Stimulated activated CD8-positive, alpha-beta memory T cell treated with anti-CD3 and anti-CD28 coated beads, Interleukin-15, amount 100 ng/mL, for 4 hours (primary cell): ENCODE results near the gene C5orf47.

ENCODE experiments used
- DNase-seq, 2 donors: peaks; one replicate each; pipeline ENCODE4 v3.0.0-alpha.2; 2020; ENCODE audit warnings: low read depth in 2 of 2

The C5orf47 gene, protein sequence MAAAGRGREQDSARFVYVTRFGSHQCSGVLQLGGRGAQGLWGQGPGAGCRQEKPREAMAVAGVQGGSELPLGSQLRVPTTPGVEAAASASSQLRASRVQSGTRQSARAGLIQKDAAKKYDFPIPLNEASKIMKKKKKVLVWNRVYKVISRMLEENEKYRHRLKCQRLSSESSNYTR

DNA sequence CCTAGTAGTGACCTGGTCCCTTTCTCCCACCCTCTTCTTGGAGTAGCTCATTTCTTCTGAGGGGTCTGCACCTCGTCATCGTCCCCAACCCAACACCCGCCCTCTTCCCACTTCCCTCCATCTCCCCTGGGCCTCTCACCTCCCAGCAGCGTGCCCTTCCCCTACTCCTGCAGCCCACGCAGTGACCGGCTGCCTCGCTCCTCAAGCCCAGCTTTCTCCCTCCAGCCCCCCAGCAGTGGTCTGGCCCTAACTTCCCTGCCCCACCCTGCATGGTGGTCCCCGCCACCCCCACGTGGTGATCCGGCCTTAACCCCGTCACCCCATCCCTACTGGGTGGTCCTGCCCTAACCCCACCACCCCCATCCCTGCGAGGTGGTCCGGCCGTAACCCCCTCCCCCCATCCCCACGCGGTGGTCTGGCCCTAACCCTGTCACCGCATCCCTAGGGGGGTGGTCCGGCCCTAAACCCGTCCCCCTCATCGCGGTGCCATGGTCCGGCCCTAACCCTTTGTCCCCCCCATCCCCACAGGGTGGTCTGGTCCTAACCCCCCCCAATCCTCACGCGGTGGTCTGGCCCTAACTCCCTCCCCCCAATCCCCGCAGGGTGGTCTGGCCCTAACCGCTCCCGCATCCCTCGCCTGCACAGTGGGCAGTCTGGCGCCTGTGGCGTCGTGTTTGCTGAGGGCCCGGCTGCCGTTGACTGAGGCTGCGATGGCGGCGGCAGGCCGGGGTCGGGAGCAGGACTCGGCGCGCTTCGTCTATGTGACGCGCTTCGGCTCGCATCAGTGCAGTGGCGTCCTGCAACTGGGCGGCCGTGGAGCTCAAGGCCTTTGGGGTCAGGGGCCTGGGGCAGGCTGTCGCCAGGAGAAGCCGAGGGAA lies at the start of gene C5orf47:
Gene C5orf47 (plus strand): TSS at position 617 of the 878 bp plus-strand sequence. CDS start 94 bp downstream, at position 711.
- DNase-seq, result no peak

DNA sequence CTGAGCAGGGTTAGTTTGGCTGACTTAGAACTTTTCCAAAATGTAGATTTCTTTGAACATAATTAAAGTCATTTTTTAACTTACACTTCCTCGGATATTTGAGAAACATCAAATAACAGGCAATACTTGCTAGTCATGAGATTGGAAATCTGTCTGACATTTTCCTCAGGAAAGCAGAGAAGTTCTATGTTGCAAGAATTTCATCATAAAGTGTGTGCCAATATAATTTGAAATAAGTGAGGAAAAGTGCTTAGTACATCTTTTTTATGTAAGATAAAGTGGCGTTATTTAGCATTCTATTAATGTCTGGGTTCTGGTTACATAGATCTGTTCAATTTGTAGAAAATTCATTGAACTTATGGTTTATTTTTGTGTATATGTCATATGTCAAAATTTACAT lies 48.7 kb upstream of the C5orf47 start:
- no peak for DNase-seq

DNA sequence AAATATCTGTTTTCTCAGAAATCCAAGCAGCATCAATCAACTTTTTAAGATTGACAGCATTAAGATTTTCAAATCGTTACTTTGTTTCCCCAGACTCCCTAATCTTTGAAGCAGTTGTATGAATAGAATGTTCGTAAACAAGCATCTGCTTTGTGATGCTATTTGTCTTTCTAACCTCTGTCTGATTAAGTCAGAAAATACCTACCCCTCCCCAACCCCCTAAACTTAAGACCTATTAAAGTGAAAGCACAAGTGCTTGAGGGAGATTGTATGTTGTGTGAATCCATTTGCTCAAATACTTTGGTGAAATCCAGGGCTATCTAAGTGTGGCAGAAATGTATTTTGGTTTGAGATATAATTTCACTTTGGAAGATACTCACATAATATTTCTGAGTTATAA lies 47.9 kb upstream of the C5orf47 start:
- DNase-seq, result no peak

DNA sequence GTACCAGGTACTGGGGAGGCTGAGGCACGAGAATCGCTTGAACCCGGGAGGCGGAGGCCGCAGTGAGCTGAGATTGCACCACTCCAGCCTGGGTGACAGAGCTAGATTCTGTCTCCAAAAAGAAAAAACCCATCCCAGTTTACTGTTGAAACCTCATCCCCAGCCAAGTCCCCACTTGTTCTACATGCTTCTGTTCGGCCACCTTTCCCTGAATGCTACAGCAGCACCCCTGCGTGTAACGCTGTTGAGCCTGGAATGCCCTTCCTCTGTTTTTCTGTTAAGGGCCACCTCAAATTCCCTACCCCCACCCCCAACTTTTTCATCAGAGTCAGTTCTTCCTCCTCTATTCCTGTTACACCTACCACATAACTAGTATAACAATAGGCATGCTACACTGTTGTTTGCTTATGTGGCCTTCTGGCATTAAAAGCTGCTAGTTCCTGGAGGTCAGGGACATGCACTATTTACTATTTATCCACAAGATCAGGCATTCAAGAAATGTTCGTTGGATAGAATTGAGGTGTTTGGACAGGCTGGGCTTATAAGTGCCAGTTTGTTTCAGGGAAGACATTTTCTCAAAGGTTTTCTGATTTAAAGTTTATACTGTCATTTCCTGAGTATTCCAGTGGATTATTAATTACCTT lies 47.1 kb upstream of the C5orf47 start:
- no peak for DNase-seq

DNA sequence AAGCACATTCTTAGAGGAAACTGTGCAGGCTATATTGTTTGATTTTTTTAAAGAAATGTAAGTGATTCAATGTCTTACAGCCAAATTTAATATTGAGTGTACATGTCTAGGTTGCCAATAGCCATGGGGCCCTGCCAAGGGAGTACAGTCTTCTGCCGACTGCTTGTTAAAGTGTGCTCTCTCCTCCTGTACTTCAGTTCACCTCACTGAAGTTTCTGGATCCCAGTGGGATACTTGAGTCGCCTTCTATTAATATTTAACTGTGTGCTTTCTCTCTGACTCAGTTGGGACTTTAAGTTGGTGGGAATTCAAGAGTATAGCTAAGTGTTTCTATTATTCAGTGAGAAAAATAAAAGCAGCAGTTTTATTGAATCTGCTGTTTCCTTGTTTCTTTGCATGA lies 44.5 kb upstream of the C5orf47 start:
- no peak for DNase-seq

DNA sequence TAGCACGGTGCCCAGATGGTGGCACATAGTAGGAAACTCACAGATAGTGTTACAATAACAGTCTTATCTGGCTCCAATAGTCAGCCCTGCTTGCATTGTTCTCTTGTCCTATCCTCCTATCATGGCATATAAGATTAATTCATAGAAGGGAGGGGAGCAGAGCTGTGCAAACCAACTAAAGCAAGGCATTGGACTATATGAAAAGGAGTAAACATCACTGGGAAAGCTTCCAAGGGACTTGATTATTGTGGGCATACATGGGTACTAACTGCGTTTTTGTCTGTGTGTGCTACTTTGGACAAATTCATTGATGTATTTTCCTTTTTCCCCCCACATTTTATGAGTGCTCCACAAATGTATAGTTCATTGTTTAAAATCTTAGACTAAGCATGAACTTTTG lies 43.8 kb upstream of the C5orf47 start:
- DNase-seq, result no peak

DNA sequence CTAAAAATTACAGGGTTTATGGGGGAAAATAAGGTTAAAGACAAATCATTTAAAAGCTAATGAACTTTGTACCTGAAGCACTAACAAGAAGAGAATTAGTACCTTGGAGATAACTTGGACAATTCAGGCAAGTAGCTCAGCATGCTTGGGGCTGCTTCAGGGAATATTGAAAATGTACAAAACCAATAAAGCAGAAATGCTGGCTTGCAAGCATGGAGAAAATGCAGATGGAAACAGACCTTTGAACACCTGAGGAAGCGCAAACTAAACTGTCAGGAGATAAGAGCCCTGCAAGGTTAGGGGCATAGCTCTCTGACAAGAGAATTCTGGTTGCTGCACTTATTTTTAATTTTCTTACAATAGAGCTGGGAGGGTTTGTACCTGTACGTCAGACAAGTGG lies 42.6 kb upstream of the C5orf47 start:
- DNase-seq, result no peak

DNA sequence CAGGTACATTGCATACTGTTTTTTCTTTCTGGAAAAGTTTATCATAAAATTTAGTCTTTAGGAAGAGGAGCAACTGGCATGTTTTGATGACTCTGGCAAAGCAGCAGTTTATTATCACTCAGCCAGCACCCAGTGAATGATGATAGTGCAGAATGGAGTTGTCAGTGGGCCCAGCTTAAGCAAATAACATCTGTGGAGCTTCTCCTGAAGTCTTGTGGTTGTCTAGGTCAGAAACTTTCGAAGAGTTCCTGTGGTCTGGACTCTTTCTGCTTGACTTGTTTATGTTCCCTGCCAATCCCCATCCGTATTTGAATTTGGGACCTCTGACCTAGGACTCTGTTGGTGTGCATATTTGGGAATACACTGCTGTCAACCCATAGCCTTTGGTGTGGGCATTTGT lies 38.1 kb upstream of the C5orf47 start:
- DNase-seq, result no peak

DNA sequence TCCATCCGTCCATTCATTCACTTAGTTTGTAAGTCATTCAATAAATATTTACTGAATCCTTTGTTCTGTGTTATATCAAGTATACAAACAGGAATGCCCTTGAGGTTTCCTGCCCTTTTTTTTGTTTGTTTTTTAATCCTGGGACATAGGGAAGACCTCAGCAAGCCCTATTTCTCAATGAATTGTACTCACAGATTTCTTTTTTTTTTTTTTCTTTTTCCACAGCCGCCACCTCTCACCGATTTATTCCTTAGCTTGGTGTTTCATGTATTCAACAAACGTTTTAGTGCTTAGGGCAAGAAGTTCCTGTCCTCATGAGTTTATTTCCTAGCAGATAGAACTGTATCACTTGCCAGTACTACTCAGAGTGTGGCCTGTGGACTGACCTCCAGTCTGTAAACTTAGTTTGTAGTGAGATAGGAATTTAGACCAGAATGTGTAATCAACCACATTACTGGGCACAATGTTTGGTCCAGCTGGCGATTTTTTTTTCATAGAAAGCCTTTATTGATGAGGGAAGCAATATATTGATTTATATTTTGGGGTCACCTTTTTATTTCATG lies 35.4 kb upstream of the C5orf47 start:
- DNase-seq, result no peak

DNA sequence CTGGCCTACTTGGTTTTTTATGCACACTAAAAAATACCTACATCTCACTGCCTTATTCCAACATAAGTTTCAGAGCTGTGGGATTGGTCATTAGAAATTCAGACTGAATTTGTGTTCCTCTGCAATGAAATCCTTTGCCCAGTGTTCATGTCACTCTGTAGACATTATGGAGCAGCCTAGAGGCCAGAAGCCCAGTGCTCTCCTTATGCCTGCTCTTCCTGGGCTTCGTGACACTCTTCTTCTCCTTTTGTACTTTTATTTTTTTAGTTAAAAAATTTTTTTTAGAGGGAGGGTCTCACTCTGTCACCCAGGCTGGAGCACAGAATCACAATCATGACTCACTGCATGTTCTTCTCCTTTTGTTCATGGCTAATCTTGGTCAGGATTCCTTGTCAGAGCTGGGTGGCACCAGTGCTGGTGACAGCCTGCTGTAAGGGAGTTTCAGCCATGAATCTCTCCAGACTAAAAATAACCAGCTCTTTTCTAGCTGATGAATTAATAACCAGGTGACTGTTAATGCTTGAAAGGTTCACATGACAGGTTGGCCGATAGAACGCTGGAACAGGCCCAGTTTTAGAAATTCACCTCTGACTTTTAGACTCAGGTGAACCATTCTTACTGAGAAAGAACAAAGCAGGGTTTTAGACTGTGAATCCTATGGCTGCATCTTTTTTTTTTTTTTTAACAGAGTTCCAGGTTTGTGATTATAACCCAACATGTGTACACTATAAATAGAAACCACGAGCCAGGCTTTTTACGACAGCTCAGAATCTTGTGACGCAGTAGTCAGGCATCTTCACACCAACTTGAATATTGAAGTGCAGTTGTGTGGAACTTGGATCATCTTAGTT lies 34.1 kb upstream of the C5orf47 start:
- DNase-seq, result no peak

DNA sequence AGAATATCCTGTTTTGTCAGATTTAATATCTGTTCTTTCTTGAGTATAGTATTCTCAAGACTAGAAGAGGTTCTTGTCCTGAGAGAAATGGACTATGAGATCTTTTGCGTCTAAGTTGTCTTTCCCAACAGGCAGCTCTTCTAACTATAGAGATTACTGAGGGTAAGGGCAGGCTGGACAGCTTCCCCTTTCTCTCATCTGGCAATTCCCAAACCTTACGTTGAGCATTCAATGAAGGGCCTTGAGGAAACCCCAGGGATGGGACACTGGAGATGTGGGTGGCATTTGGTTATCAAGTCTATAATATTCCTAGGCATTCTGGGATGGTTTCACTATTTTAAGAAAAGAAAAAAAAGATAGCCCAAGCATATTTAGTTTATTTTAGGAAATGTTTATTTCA lies 28.0 kb upstream of the C5orf47 start:
- DNase-seq, result no peak

DNA sequence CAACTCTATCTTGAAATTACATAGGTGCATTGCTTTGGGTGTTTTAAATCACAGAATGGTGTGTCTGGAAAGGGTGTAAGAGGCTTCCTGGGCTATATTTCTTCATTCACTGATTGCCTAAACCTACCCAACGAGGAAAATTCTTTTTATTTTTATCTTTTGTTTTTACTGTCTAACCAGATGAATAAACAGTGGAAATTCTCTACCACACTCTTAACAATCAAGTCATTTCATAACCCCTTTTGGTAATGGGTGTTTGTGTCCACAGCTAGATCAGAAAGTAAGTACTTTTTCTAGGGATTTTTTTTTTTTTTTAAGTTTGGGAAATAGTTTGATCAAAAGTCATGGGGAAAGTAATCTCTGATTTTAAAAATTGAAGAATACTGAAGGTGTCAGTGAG lies 27.6 kb upstream of the C5orf47 start:
- DNase-seq, result no peak

DNA sequence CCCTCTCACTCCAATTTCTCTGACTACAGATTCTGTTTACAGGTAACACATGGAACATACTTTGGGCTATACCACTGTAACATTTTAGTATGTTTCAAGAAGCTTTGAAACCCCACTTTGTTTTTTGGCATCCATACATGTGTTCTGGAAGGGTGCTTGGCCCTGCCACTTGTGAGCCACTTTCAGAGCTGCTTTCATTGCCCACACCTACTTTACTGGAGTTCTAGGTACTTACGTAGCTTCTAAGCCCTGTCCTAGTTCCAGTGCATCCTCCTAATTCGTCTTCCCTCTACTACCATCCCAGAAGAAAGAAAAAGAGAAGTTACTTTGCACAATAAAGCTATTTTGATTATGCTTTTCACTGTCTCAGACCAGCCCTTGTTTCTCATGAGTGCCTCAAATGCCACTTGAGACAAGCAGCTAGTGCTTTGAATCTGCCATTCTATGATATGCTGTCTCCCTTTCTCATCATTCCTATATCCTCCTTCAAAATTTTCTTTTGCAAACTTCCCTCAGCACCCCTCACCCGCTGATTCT lies 26.5 kb upstream of the C5orf47 start:
- no peak for DNase-seq

DNA sequence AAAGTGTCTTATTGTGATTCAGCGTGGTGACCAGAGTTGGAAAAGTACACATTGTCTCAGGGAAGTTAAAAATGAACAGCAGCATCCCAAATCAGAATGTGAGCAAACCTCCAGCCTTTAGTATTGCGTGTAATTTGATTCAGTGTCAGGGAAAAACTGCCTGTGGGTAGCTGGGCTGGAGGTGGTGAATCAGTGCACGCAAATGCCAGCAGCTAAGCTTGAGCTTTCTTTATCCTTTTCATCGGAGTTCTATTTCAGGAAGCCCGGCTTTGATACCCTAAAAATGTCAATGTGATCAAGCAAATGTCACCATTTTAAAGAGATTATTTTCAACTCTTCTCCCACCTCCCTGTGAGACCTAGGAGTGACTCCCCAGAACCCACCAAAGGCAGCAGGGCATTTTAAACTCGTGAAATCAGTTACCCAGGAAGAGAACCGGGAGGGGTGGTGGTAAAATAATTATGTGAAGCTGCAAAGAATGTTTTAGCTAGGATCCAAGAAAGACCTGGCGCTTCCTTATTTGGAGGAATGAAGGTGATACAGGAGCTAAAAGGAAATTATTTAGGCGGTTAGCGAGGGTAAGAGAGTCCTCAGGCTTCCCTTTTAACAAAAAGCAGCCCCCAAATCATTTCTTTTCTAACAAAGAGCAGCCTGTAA lies 25.7 kb upstream of the C5orf47 start:
- DNase-seq, result no peak

DNA sequence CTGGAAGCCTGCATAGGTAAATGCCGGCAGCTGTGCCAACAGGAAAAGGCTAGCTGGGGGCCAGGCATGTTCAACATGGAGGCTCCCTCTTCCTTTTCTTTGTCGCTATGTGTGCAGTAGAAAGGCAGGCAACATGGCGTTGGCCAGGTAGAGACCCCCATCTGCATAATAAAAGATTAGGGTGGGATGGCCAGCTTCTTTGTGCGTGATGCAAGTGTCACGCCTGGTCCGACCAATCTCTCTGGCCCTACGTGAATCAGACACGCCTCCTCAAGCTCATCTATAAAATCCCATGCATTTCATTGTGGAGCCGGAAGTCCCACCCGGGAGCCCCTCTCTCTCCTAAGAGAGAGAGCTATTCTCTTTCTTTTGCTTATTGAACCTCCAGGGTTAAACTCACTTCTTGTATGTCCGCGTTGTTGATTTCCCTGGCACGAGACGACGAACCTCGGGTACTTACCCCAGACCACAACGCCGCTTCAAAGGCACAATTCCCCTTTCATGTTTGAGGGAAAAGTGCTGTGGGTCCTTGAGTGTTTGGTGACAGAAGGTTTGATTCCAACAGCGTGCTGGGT lies 25.0 kb upstream of the C5orf47 start:
- no peak for DNase-seq

DNA sequence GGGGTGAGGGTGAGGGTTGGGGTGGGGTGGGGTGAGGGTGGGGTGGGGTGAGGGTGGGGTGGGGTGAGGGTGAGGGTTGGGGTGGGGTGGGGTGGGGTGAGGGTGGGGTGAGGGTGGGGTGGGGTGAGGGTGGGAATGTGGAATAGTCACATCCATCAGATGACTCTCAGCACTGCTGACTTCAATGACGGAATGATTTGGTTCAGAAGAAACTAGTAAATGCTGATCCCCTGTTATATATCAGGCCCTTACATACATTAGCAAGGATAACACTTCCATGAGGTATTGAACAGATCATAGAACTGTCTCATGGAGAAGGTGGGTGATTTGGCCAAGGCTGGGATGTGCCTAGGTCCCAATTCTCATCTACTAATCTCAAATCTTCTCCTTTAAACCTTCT lies 24.5 kb upstream of the C5orf47 start:
- DNase-seq, result no peak

DNA sequence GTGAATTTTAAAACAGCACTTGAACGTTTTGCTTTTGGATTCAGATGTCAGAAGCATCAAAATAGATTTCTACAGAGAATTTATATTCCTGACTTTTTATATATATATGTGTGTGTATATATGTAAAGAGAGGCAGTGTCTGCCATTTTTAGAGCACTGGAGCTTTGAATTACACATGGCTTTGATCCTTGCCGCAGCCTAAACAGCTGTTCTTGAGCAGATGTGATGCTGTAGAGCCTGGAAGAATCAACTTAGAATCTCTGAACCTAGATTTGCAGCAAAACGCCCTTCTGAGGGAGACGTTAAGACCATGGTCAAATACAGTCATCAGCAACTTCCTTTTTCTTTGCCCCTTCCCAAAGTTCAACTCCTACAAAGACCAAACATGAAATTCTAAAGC lies 21.7 kb upstream of the C5orf47 start:
- no peak for DNase-seq

DNA sequence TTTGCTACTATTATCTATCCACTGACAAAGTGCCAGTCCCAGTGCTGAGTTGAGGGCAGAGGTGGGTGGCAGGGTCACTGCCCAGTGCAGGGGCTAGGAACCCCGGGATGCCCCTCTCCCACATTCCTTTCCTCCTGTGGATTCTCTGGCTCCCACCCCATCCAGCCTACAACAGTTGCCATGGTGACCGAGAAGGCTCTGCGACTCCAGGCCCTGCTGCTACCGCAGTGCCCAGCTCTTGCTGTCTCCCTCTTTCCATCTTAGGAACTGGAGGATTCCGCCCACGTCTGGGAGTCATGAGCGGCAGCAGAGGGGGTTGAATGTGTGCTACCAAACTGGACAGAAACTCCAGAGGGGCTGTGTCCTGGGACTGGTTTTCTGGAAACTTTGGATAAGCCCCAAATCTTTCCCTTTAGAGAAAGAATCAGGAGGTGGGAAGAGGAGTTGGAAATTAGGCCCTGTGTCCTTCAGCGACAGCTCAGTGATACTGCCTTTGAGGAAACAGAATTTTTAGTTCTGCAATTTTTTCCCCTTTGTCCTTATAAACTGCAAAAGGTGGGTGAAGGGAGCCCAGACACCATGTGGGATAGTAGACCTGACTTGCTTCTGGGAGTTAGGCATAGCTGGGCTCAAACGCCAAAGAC lies 20.7 kb upstream of the C5orf47 start:
- DNase-seq, result no peak

DNA sequence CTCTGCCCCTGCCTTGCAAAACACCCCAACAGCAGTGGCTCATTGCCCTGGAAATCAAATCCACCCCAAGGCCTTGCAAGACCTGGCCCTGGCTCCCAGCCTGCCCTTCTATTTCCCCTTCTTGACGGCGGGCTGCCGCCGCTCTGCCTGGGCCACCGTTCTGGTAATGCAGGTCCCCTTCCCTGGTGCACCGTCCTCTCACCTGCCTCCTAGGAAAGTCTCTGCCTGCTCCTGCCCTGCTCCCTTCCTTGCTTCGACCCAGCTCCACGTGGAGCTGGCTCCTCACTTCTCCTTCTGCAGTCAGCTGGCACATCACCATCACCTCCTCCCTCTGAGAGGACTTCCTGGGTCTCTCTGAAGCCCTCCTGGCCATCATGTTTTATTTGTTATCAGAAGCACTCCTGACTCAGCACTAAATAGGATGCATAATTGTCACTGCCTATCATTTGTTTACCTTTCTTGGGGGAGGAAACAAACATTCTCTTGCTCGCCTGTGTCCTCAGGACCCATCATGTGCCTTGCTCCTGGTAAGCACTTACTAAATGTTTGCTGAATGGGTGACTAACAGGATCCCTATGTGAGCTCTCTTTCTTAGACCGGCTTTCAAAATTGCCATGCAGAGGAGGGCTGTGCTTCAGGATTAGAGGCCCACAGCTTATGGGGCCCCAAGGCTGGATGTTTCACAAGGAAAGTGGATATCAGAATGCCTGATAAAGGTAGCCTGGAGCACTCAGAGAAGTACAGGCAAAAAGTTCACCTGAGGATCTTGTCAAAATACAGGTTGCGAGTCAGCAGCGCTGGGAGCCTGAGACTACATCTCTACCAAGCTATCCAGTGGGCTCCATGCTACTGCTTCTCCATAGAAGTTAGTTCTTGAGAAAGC lies 19.6 kb upstream of the C5orf47 start:
- DNase-seq, result no peak
